ENCODE results near the gene VPS39. TPM values are rescaled to one million over a fixed set of nuclear protein-coding genes. Genes with fewer than 3 reads are reported as not detected.

VPS39 gene
- total RNA-seq, 1 donor from 2014 or later = 91.9 TPM

DNA sequence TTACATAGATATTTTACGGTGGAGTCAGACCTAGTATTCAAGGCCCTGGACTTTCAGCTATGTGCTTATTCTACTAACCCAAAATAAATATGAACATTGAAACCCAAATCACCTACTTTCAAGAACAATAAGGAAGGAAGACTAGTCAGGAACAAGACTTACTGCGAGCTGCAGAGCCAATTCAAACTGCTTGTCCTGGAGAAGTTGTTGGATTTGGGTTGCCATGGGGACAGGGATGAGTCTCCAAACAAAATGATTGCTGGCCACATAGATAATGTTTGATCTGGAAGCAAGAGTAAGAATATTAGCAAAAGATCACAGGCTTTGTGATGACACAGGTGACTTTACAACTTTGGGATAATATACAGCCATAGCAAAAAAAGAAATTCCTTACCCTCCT is 30.0 kb downstream of the VPS39 start:
- Histone ChIP-seq H3K4me1 (no peaks in the 10 kb centered on the region), H3K27me3 (no peaks in the 10 kb centered on the region), H3K36me3 (peaks cover 59 to 70% of the 10 kb centered on the region in 2 donors), H3K9me3 (no peaks in the 10 kb centered on the region), H3K4me3 (no peak overlapping the region), H3K27ac (no peak overlapping the region)
- TF ChIP-seq, protein P1, sequence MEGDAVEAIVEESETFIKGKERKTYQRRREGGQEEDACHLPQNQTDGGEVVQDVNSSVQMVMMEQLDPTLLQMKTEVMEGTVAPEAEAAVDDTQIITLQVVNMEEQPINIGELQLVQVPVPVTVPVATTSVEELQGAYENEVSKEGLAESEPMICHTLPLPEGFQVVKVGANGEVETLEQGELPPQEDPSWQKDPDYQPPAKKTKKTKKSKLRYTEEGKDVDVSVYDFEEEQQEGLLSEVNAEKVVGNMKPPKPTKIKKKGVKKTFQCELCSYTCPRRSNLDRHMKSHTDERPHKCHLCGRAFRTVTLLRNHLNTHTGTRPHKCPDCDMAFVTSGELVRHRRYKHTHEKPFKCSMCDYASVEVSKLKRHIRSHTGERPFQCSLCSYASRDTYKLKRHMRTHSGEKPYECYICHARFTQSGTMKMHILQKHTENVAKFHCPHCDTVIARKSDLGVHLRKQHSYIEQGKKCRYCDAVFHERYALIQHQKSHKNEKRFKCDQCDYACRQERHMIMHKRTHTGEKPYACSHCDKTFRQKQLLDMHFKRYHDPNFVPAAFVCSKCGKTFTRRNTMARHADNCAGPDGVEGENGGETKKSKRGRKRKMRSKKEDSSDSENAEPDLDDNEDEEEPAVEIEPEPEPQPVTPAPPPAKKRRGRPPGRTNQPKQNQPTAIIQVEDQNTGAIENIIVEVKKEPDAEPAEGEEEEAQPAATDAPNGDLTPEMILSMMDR (IDR thresholded peaks at IDR 0.05) = no peak
- intact Hi-C loops (cut with DNase I) = no loop called here
- no peak for DNase-seq (ENCODE audit: low spot score in 2 of 2)

DNA sequence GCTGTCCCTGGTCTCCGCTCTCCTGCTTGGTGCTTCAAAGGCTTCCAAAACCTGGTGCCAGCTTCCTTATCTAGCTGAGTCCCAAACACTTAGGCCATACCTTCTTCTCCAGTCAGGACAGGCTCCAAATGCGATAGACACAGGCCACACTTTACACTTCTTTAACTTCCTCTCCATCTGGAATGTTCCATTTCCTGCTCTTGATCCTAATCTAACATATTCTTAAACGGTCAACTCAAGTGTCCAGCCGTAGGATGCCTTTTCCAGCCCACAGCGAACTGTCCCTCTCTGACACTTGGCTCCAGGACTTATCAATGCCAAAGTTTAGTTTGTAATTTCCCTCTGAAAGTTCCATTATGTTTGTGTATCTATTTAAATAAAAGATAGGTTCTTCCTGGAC is 32.4 kb downstream of the VPS39 start:
- Histone ChIP-seq H3K4me3 (no peak overlapping the region), H3K27me3 (no peaks in the 10 kb centered on the region), H3K27ac (no peak overlapping the region), H3K9me3 (no peaks in the 10 kb centered on the region), H3K4me1 (no peaks in the 10 kb centered on the region), H3K36me3 (peaks cover 73 to 79% of the 10 kb centered on the region in 2 donors)
- intact Hi-C loops (cut with DNase I) = no loop called here
- TF ChIP-seq, protein P1 (IDR thresholded peaks at IDR 0.05) = no peak
- no peak for DNase-seq (ENCODE audit: low spot score in 2 of 2)

DNA sequence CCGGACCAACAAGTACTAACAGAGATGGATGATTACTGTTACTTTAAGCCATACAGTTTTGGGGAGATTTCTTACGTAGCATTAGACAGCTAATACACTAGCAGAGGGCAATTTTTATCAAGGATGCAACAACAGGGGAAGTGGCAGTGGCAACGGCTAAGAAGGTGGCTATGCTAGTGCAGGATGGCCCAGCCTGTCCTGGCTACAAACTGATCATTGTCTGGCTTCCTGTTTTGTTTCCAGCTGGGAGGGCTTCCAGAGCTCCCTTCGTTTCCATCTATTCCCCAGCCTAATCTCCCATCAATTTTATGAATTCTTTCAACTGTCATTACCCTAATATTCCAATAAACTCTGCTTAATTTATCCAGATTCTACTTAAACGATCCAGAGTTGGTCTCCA is 35.6 kb downstream of the VPS39 start:
- Histone ChIP-seq H3K36me3 (peaks cover 70 to 78% of the 10 kb centered on the region in 2 donors), H3K27me3 (no peaks in the 10 kb centered on the region), H3K9me3 (no peaks in the 10 kb centered on the region), H3K27ac (no peak overlapping the region), H3K4me1 (no peaks in the 10 kb centered on the region), H3K4me3 (no peak overlapping the region)
- intact Hi-C loops (cut with DNase I) = no loop called here
- TF ChIP-seq, protein P1 (IDR thresholded peaks at IDR 0.05) = no peak
- DNase-seq (ENCODE audit: low spot score in 2 of 2) = no peak

DNA sequence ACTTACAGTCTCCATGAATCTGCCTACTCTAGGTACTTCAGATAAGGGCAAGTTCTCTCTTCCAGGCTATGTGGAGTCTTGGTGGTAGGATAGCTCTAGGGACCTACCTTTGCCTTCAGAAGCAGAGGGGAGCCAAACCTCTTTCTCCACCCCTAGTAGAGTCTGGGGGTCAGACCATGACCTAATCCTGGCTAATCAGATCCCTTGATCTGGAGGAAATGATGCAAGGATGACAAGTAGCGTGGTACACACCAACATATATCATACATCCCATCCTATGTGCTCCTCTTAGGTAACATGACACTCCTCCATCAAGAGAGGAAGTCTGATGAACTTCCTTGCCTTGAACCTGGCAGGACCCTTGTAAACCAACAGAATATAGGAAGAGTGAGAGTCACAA is 36.3 kb downstream of the VPS39 start:
- intact Hi-C loops (cut with DNase I) = no loop called here
- peaks cover 72 to 81% of the 10 kb centered on the region in 2 donors for H3K36me3 ChIP-seq
- TF ChIP-seq, protein P1 (IDR thresholded peaks at IDR 0.05) = no peak

DNA sequence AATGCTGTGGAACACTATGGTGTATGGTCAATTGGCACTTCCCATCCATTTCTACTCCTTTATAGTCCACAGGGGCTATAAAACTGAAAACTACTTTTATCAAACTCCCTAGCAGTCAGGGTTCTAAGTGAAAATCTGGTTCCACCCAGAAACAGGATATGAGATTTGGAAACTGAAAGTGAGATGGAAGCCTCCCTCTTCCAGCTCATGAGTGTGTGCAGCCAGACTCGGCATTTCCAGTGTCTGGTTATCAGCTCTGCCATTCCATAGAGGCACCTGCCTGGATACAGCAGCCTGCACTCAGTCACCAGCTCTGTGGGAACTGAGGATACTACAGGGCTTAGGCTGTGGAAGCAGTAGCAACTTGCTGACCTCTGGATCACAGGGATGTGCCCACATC is 37.0 kb downstream of the VPS39 start:
- no peak for DNase-seq (ENCODE audit: low spot score in 2 of 2)
- Histone ChIP-seq H3K9me3 (no peaks in the 10 kb centered on the region), H3K36me3 (peaks cover 79 to 87% of the 10 kb centered on the region in 2 donors), H3K27me3 (no peaks in the 10 kb centered on the region), H3K27ac (no peak overlapping the region), H3K4me3 (no peak overlapping the region), H3K4me1 (no peaks in the 10 kb centered on the region)
- TF ChIP-seq, protein P1 (IDR thresholded peaks at IDR 0.05) = no peak
- intact Hi-C loops (cut with DNase I) = no loop called here

More for the DNA sequence above, 36.3 kb downstream of the VPS39 start:
- no peak for DNase-seq (ENCODE audit: low spot score in 2 of 2)
- H3K27ac ChIP-seq = no peak overlapping the region
- H3K4me3 ChIP-seq = no peak overlapping the region
- H3K4me1 ChIP-seq = no peaks in the 10 kb centered on the region
- H3K9me3 ChIP-seq = no peaks in the 10 kb centered on the region
- H3K27me3 ChIP-seq = no peaks in the 10 kb centered on the region

Data from ascending aorta (tissue), 2 donors.